ENCODE results near the gene C6orf58.

C6orf58 gene

GRCh38 chr6:127586372-127586771, 9.4 kb downstream of the C6orf58 start:
- H3K79me2 ChIP-seq (ENCODE audit: control insufficient read depth, low read length) = no peaks in the 10 kb centered on the region
- H3K27ac ChIP-seq (ENCODE audit: low read depth, low read length) = no peak overlapping the region
- H3F3A ChIP-seq (ENCODE audit: control insufficient read depth, insufficient read depth) = no peaks in the 10 kb centered on the region
- H3K4me2 ChIP-seq (ENCODE audit: low read length) = no peak overlapping the region
- H3K9me2 ChIP-seq (replicated peaks; ENCODE audit: control insufficient read depth, low read length) = no peaks in the 10 kb centered on the region
- no peaks in the 10 kb centered on the region for H3K9me3 ChIP-seq (ENCODE audit: control insufficient read depth, insufficient read depth, low read length)
- H3K27me3 ChIP-seq (ENCODE audit: control insufficient read depth, low read length) = no peaks in the 10 kb centered on the region
- H3K36me3 ChIP-seq (ENCODE audit: control insufficient read depth, low read length) = no peaks in the 10 kb centered on the region
- H4K20me1 ChIP-seq (ENCODE audit: control insufficient read depth, insufficient read depth, low read depth, low read length) = no peaks in the 10 kb centered on the region
- no peak for TF ChIP-seq CTCF (IDR thresholded peaks at IDR 0.05; ENCODE audit: low read depth, low read length, poor library complexity, severe bottlenecking)
- no peak for TF ChIP-seq EZH2phosphoT487 (IDR thresholded peaks at IDR 0.05; ENCODE audit: borderline replicate concordance, low read length)
- H3K4me1 ChIP-seq (ENCODE audit: control insufficient read depth, low read length) = no peaks in the 10 kb centered on the region
- H3K4me3 ChIP-seq (ENCODE audit: low read length) = no peak overlapping the region

GRCh38 chr6:127587875-127588274, 10.9 kb downstream of the C6orf58 start:
- no peaks in the 10 kb centered on the region for H3K27me3 ChIP-seq (ENCODE audit: control insufficient read depth, low read length)
- H3K4me1 ChIP-seq (ENCODE audit: control insufficient read depth, low read length) = no peaks in the 10 kb centered on the region
- no peaks in the 10 kb centered on the region for H3F3A ChIP-seq (ENCODE audit: control insufficient read depth, insufficient read depth)
- H3K79me2 ChIP-seq (ENCODE audit: control insufficient read depth, low read length) = no peaks in the 10 kb centered on the region
- TF ChIP-seq EZH2phosphoT487 (IDR thresholded peaks at IDR 0.05; ENCODE audit: borderline replicate concordance, low read length) (no peak), CTCF (IDR thresholded peaks at IDR 0.05; ENCODE audit: low read depth, low read length, poor library complexity, severe bottlenecking) (no peak)
- no peak overlapping the region for H3K4me3 ChIP-seq (ENCODE audit: low read length)
- no peak overlapping the region for H3K27ac ChIP-seq (ENCODE audit: low read depth, low read length)
- H4K20me1 ChIP-seq (ENCODE audit: control insufficient read depth, insufficient read depth, low read depth, low read length) = no peaks in the 10 kb centered on the region
- no peaks in the 10 kb centered on the region for H3K36me3 ChIP-seq (ENCODE audit: control insufficient read depth, low read length)
- H3K4me2 ChIP-seq (ENCODE audit: low read length) = no peak overlapping the region
- no peaks in the 10 kb centered on the region for H3K9me3 ChIP-seq (ENCODE audit: control insufficient read depth, insufficient read depth, low read length)
- H3K9me2 ChIP-seq (replicated peaks; ENCODE audit: control insufficient read depth, low read length) = no peaks in the 10 kb centered on the region

GRCh38 chr6:127589135-127589534, 12.2 kb downstream of the C6orf58 start:
- no peaks in the 10 kb centered on the region for H3K9me3 ChIP-seq (ENCODE audit: control insufficient read depth, insufficient read depth, low read length)
- no peak overlapping the region for H3K4me3 ChIP-seq (ENCODE audit: low read length)
- H3K9me2 ChIP-seq (replicated peaks; ENCODE audit: control insufficient read depth, low read length) = no peaks in the 10 kb centered on the region
- H3K36me3 ChIP-seq (ENCODE audit: control insufficient read depth, low read length) = no peaks in the 10 kb centered on the region
- no peak overlapping the region for H3K27ac ChIP-seq (ENCODE audit: low read depth, low read length)
- H3K4me2 ChIP-seq (ENCODE audit: low read length) = no peak overlapping the region
- no peaks in the 10 kb centered on the region for H3K79me2 ChIP-seq (ENCODE audit: control insufficient read depth, low read length)
- H3K4me1 ChIP-seq (ENCODE audit: control insufficient read depth, low read length) = no peaks in the 10 kb centered on the region
- H3K27me3 ChIP-seq (ENCODE audit: control insufficient read depth, low read length) = no peaks in the 10 kb centered on the region
- TF ChIP-seq CTCF (IDR thresholded peaks at IDR 0.05; ENCODE audit: low read depth, low read length, poor library complexity, severe bottlenecking) (no peak), EZH2phosphoT487 (IDR thresholded peaks at IDR 0.05; ENCODE audit: borderline replicate concordance, low read length) (no peak)
- H4K20me1 ChIP-seq (ENCODE audit: control insufficient read depth, insufficient read depth, low read depth, low read length) = no peaks in the 10 kb centered on the region
- H3F3A ChIP-seq (ENCODE audit: control insufficient read depth, insufficient read depth) = no peaks in the 10 kb centered on the region

GRCh38 chr6:127590344-127590743, 13.4 kb downstream of the C6orf58 start:
- H3K27me3 ChIP-seq (ENCODE audit: control insufficient read depth, low read length) = no peaks in the 10 kb centered on the region
- H3F3A ChIP-seq (ENCODE audit: control insufficient read depth, insufficient read depth) = no peaks in the 10 kb centered on the region
- no peaks in the 10 kb centered on the region for H3K9me3 ChIP-seq (ENCODE audit: control insufficient read depth, insufficient read depth, low read length)
- no peaks in the 10 kb centered on the region for H3K4me1 ChIP-seq (ENCODE audit: control insufficient read depth, low read length)
- no peaks in the 10 kb centered on the region for H3K79me2 ChIP-seq (ENCODE audit: control insufficient read depth, low read length)
- H3K4me2 ChIP-seq (ENCODE audit: low read length) = no peak overlapping the region
- H3K27ac ChIP-seq (ENCODE audit: low read depth, low read length) = no peak overlapping the region
- H3K36me3 ChIP-seq (ENCODE audit: control insufficient read depth, low read length) = no peaks in the 10 kb centered on the region
- TF ChIP-seq EZH2phosphoT487 (IDR thresholded peaks at IDR 0.05; ENCODE audit: borderline replicate concordance, low read length) (no peak), CTCF (IDR thresholded peaks at IDR 0.05; ENCODE audit: low read depth, low read length, poor library complexity, severe bottlenecking) (no peak)
- no peak overlapping the region for H3K4me3 ChIP-seq (ENCODE audit: low read length)
- no peaks in the 10 kb centered on the region for H4K20me1 ChIP-seq (ENCODE audit: control insufficient read depth, insufficient read depth, low read depth, low read length)
- no peaks in the 10 kb centered on the region for H3K9me2 ChIP-seq (replicated peaks; ENCODE audit: control insufficient read depth, low read length)

Measured in DOHH2 (cell line).